H1 (cell line): Measurements from ENCODE around the gene NCLN. TPM values are rescaled to one million over a fixed set of nuclear protein-coding genes. Genes with fewer than 3 reads are reported as not detected.

Experiments
- CTCF ChIA-PET: fragments of 300-600 bp; sonication (Branson Sonifier 250); formaldehyde crosslinking; loops from one replicate; lab custom pipeline; 2021; ENCODE audit not compliant: partially characterized antibody; lab: Charles Lee
- POLR2A ChIA-PET: fragments of 300-600 bp; sonication (Branson Sonifier 250); formaldehyde crosslinking; loops from one replicate; lab custom pipeline; 2021; ENCODE audit warnings: inconsistent platforms; ENCODE audit not compliant: partially characterized antibody; lab: Charles Lee
- DNase-seq, 2 experiments: peaks; one replicate each; pipeline versions ENCODE4 v3.0.0 to v3.0.0-alpha.2; 2010 to 2022; ENCODE audit warnings: low spot score in 2 of 2, low read depth in 1 of 2, mixed read lengths in 1 of 2
- FAIRE-seq: peaks from 2 replicates; lab custom pipeline; 2011; peaks lifted over from hg19 to GRCh38; lab: Jason Lieb, UNC
- H2AFZ ChIP-seq: 2 replicates; pipeline ENCODE4 v1.8.1; 2012; ENCODE audit warnings: low read length, inconsistent platforms
- H2AK5ac ChIP-seq: 2 replicates; pipeline ENCODE4 v1.6.1; 2013; ENCODE audit warnings: low read depth, low read length
- H2BK120ac ChIP-seq: replicated peaks from 2 replicates; pipeline ENCODE3; 2013; ENCODE audit warnings: low read depth, low read length, inconsistent platforms
- H2BK12ac ChIP-seq: 2 replicates; pipeline ENCODE4 v1.6.1; 2013; ENCODE audit warnings: low read depth, low read length
- H2BK15ac ChIP-seq: 2 replicates; pipeline ENCODE4 v1.6.1; 2013; ENCODE audit warnings: low read length
- H2BK20ac ChIP-seq: 2 replicates; pipeline ENCODE4 v1.6.1; 2013; ENCODE audit warnings: low read length
- H2BK5ac ChIP-seq: 2 replicates; pipeline ENCODE4 v1.6.1; 2013; ENCODE audit warnings: low read depth, low read length
- H3K14ac ChIP-seq: 2 replicates; pipeline ENCODE4 v1.6.1; 2013; ENCODE audit warnings: inconsistent platforms; ENCODE audit not compliant: insufficient read length
- H3K18ac ChIP-seq: 2 replicates; pipeline ENCODE4 v1.6.1; 2013; ENCODE audit warnings: low read length; ENCODE audit errors: extremely low read depth
- H3K23ac ChIP-seq: 2 replicates; pipeline ENCODE4 v1.6.1; 2013; ENCODE audit warnings: inconsistent platforms; ENCODE audit not compliant: insufficient read length
- H3K23me2 ChIP-seq: 2 replicates; pipeline ENCODE4 v1.6.1; 2013; ENCODE audit warnings: low read depth, low read length
- H3K27ac ChIP-seq: 2 replicates; pipeline ENCODE4 v1.6.1; 2011; ENCODE audit warnings: low read depth, low read length, inconsistent platforms
- H3K27me3 ChIP-seq, 4 experiments: replicated peaks in 1 of 4; 1 replicate in 1 of 4; 2 replicates in 3 of 4; pipeline versions ENCODE4 v1.6.1 to v1.8.1; 2011 to 2013; ENCODE audit warnings: low read length in 3 of 4, mild to moderate bottlenecking in 3 of 4, inconsistent platforms in 2 of 4, mixed read lengths in 2 of 4, moderate library complexity in 1 of 4; ENCODE audit not compliant: control insufficient read depth in 3 of 4, insufficient read depth in 3 of 4; ENCODE audit errors: extremely low read depth in 1 of 4
- H3K36me3 ChIP-seq, 4 experiments: 2 replicates each; pipeline versions ENCODE4 v1.6.1 to v1.8.1; 2011 to 2013; ENCODE audit warnings: mild to moderate bottlenecking in 4 of 4, low read length in 3 of 4, moderate library complexity in 2 of 4, control low read depth in 1 of 4, inconsistent platforms in 1 of 4; ENCODE audit not compliant: insufficient read depth in 4 of 4, control insufficient read depth in 2 of 4
- H3K4ac ChIP-seq: replicated peaks from 2 replicates; pipeline ENCODE3; 2013; ENCODE audit warnings: low read length, low read depth, mixed read lengths, inconsistent platforms; ENCODE audit not compliant: insufficient read length
- H3K4me1 ChIP-seq, 4 experiments: replicated peaks in 1 of 4; 1 replicate in 1 of 4; 2 replicates in 3 of 4; pipeline versions ENCODE4 v1.6.1 to v1.8.1; 2011 to 2013; ENCODE audit warnings: low read length in 3 of 4, inconsistent platforms in 2 of 4, mixed read lengths in 1 of 4; ENCODE audit not compliant: insufficient read depth in 4 of 4, control insufficient read depth in 3 of 4
- H3K4me2 ChIP-seq, 2 experiments: 2 replicates each; pipeline versions ENCODE4 v1.6.1 to v1.8.1; 2011 to 2013; ENCODE audit warnings: low read depth in 2 of 2, low read length in 2 of 2, control low read depth in 1 of 2, inconsistent platforms in 1 of 2, mild to moderate bottlenecking in 1 of 2; ENCODE audit not compliant: insufficient read depth in 1 of 2
- H3K4me3 ChIP-seq, 4 experiments: fragments of 200-600, 300-600 bp in 1 of 4; sonication (generic), shearing (Covaris generic), sonication (Bioruptor Twin) in 1 of 4; 2 replicates each; pipeline versions ENCODE4 v1.5.1 to v1.8.1; 2011 to 2016; ENCODE audit warnings: low read length in 4 of 4, low read depth in 3 of 4, control low read depth in 2 of 4, inconsistent platforms in 2 of 4, mild to moderate bottlenecking in 2 of 4, mixed read lengths in 1 of 4, moderate library complexity in 1 of 4; ENCODE audit not compliant: insufficient read depth in 2 of 4; ENCODE audit errors: extremely low read depth in 1 of 4
- H3K56ac ChIP-seq: replicated peaks from 2 replicates; pipeline ENCODE3; 2013; ENCODE audit warnings: low read depth, mild to moderate bottlenecking, mixed read lengths, low read length, inconsistent platforms; ENCODE audit not compliant: insufficient read length
- H3K79me1 ChIP-seq: 2 replicates; pipeline ENCODE4 v1.6.1; 2013; ENCODE audit warnings: low read depth, low read length, control low read depth
- H3K79me2 ChIP-seq, 2 experiments: 2 replicates each; pipeline versions ENCODE4 v1.6.1 to v1.8.1; 2012 to 2013; ENCODE audit warnings: low read length in 2 of 2, mild to moderate bottlenecking in 2 of 2, inconsistent platforms in 1 of 2; ENCODE audit not compliant: insufficient read depth in 2 of 2, control insufficient read depth in 1 of 2
- H3K9ac ChIP-seq, 4 experiments: replicated peaks in 1 of 4; 1 replicate in 1 of 4; 2 replicates in 3 of 4; pipeline versions ENCODE4 v1.6.1 to v1.8.1; 2011 to 2013; ENCODE audit warnings: low read depth in 3 of 4, low read length in 3 of 4, control low read depth in 2 of 4, mild to moderate bottlenecking in 2 of 4, moderate library complexity in 2 of 4, inconsistent platforms in 1 of 4; ENCODE audit errors: extremely low read depth in 1 of 4
- H3K9me3 ChIP-seq, 2 experiments: 2 replicates each; pipeline versions ENCODE4 v1.6.1 to v1.8.1; 2012 to 2013; ENCODE audit warnings: mild to moderate bottlenecking in 2 of 2, moderate library complexity in 2 of 2, control low read depth in 1 of 2, inconsistent platforms in 1 of 2, low read depth in 1 of 2, low read length in 1 of 2, mixed read lengths in 1 of 2; ENCODE audit not compliant: insufficient read depth in 2 of 2
- H4K20me1 ChIP-seq, 2 experiments: replicated peaks in 1 of 2; 2 replicates each; pipeline versions ENCODE3 to v1.8.1; 2011 to 2013; ENCODE audit warnings: inconsistent platforms in 2 of 2, low read length in 2 of 2, mild to moderate bottlenecking in 1 of 2; ENCODE audit not compliant: insufficient read depth in 2 of 2, control insufficient read depth in 1 of 2
- H4K5ac ChIP-seq: 2 replicates; pipeline ENCODE4 v1.6.1; 2013; ENCODE audit warnings: low read length, low read depth, mixed read lengths, inconsistent platforms; ENCODE audit not compliant: insufficient read length
- H4K8ac ChIP-seq: 2 replicates; pipeline ENCODE4 v1.8.0; 2013; ENCODE audit warnings: mild to moderate bottlenecking, moderate library complexity, low read length, inconsistent platforms; ENCODE audit not compliant: insufficient read depth; ENCODE audit errors: extremely low read depth
- H4K91ac ChIP-seq: replicated peaks from 2 replicates; pipeline ENCODE3; 2013; ENCODE audit warnings: low read length, mixed read lengths, inconsistent platforms; ENCODE audit not compliant: insufficient read length
- BACH1 ChIP-seq: IDR thresholded peaks from 2 replicates; pipeline ENCODE4 v1.6.1; 2012; ENCODE audit warnings: low read length, improper control_type of control experiment
- GABPA ChIP-seq: IDR thresholded peaks from 2 replicates; pipeline ENCODE4 v1.6.1; 2011; ENCODE audit warnings: mild to moderate bottlenecking, low read length, moderate library complexity, borderline replicate concordance; ENCODE audit not compliant: insufficient read depth
- ZNF274 ChIP-seq: IDR thresholded peaks from 2 replicates; pipeline ENCODE4 v1.7.0; 2012; ENCODE audit warnings: low read length, borderline replicate concordance; ENCODE audit errors: extremely low read depth
- whole genome bisulfite sequencing, 2 experiments: shearing (Covaris generic) in 1 of 2; methylation state at CpG; one replicate each; pipeline versions ENCODE4 v1.1.6 to v1.1.7; 2013 to 2015; ENCODE audit warnings: low lambda C conversion rate in 2 of 2, mixed read lengths in 2 of 2, inconsistent platforms in 1 of 2, low coverage in 1 of 2, missing lambda C conversion rate in 1 of 2; ENCODE audit not compliant: insufficient replicate concordance in 2 of 2, insufficient coverage in 1 of 2, insufficient read length in 1 of 2; ENCODE audit errors: extremely low coverage in 1 of 2, missing lambda C conversion rate in 1 of 2; 5-methylcytosine and 5-hydroxymethylcytosine counted together
- polyA plus RNA-seq, 7 experiments: library from polyadenylated mRNA; depleted of rRNA in 3 of 7; stranded (reverse) in 5 of 7; unstranded in 2 of 7; fragments of >200 nt in 5 of 7; fragments of 200-250 nt in 2 of 7; gene quantifications; 1 replicate in 5 of 7; 2 replicates in 1 of 7; 4 replicates in 1 of 7; pipeline versions ENCODE4 v1.2.1 to v1.2.3, GENCODE V29; 2011 to 2013; ENCODE audit warnings: missing spikeins in 2 of 7, mixed read lengths in 2 of 7
- total RNA-seq: library from RNA; stranded (reverse); fragmentation: NEBNext Ultra II Directional; extraction: Animal tissue kit (Norgen Biotek cat#: 25700); gene quantifications from 2 replicates; pipeline ENCODE4 v1.2.1, GENCODE V29; 2021

The NCLN gene
- total and polyA plus RNA-seq, 2 of the 8 experiments (the other 6 are each of a cell fraction or from before 2014, with no cell fraction given), result 89.2 to 103 TPM

DNA sequence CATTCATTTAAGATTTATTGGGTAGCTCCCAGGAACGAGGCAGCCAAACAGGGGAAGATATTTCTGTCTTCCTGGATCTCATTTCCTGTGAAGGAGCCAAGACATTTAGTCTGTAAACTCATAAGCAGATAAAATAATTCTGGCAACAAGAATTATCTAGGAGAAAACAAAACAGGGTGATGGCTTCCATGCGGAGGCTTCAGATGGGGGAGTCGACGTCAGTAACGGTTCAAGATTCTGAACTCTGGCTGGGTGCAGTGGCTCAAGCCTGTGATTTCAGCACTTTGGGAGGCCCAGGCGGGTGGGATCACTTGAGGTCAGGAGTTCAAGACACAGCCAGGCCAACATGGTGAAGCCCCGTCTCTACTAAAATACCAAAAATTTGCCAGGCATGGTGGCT, 48.6 kb upstream of the NCLN start:
- H2BK5ac ChIP-seq, result no peak overlapping the region
- ChIA-PET POLR2A (no interaction called here), CTCF (interaction anchor here (0.6 to 12.0 kb wide), 3 partner anchors 9 to 32 kb away, joined by 3 to 166 read pairs (median 4); no protein-coding TSS in a partner anchor)
- H3K14ac ChIP-seq, result no peak overlapping the region
- no peak overlapping the region for H2BK120ac ChIP-seq
- no peak overlapping the region for H4K8ac ChIP-seq
- no peak overlapping the region for H2BK12ac ChIP-seq
- no peak overlapping the region for H3K4me3 ChIP-seq
- no peaks in the 10 kb centered on the region for H3K36me3 ChIP-seq
- H3K18ac ChIP-seq, result no peak overlapping the region
- no peaks in the 10 kb centered on the region for H3K9me3 ChIP-seq
- no peak overlapping the region for H3K56ac ChIP-seq
- DNase-seq (no peak), FAIRE-seq (no peak)
- H3K23me2 ChIP-seq, result no peaks in the 10 kb centered on the region
- no peak overlapping the region for H4K5ac ChIP-seq
- H3K9ac ChIP-seq, result no peak overlapping the region
- no peak overlapping the region for H3K4ac ChIP-seq
- no peak overlapping the region for H3K4me2 ChIP-seq
- no peak for TF ChIP-seq GABPA
- no peak for TF ChIP-seq ZNF274
- no peak for TF ChIP-seq BACH1
- H2BK20ac ChIP-seq, result no peak overlapping the region
- H3K27ac ChIP-seq, result no peak overlapping the region
- 84% methylated on average over 7 of the region's 7 CpGs; no CpG with 5 or more reads in 1 of the 2 experiments for WGBS, 2 experiments
- H3K27me3 ChIP-seq, result no peaks in the 10 kb centered on the region
- no peaks in the 10 kb centered on the region for H3K79me1 ChIP-seq
- no peak overlapping the region for H2AFZ ChIP-seq
- H4K91ac ChIP-seq, result no peak overlapping the region
- H4K20me1 ChIP-seq, result no peaks in the 10 kb centered on the region
- peaks cover 0 to 4% (median 0%) of the 10 kb centered on the region in 4 experiments; a peak in 1 of 7 replicates for H3K4me1 ChIP-seq
- no peak overlapping the region for H2BK15ac ChIP-seq
- no peak overlapping the region for H3K23ac ChIP-seq
- no peaks in the 10 kb centered on the region for H3K79me2 ChIP-seq
- H2AK5ac ChIP-seq, result no peak overlapping the region
